Gastroesophageal sphincter (tissue), 4 donors: ENCODE data around the gene TSPAN5. TPM values are rescaled to one million over a fixed set of nuclear protein-coding genes. Genes with fewer than 3 reads are reported as not detected.

Experiments used
- ATAC-seq: fragments of 150-250 bp; one replicate; pipeline ENCODE4 v1.9.1; 2016; ENCODE audit warnings: mild to moderate bottlenecking, moderate library complexity
- H3K27ac ChIP-seq, 4 donors: fragments of 200-600 bp; sonication (generic) in 3 of 4; 1 replicate in 3 of 4; 2 replicates in 1 of 4; pipeline ENCODE4 v1.5.1; 2016 to 2019
- H3K27me3 ChIP-seq: fragments of 200-600 bp; sonication (generic); one replicate; pipeline ENCODE4 v1.5.1; 2019
- H3K36me3 ChIP-seq, 2 donors: fragments of 200-600 bp; sonication (generic); one replicate each; pipeline ENCODE4 v1.5.1; 2019; ENCODE audit warnings: control low read depth in 1 of 2
- H3K4me1 ChIP-seq, 3 donors: fragments of 200-600 bp; sonication (generic); 1 replicate in 2 of 3; 2 replicates in 1 of 3; pipeline ENCODE4 v1.5.1; 2016 to 2019; ENCODE audit warnings: control low read depth in 2 of 3
- H3K4me3 ChIP-seq, 2 donors: fragments of 200-600 bp; sonication (generic); one replicate each; pipeline ENCODE4 v1.5.1; 2019; ENCODE audit warnings: mild to moderate bottlenecking in 1 of 2, moderate library complexity in 1 of 2
- H3K9me3 ChIP-seq, 3 donors: fragments of 200-600 bp; sonication (generic); one replicate each; pipeline ENCODE4 v1.5.1; 2017 to 2019; ENCODE audit warnings: control low read depth in 2 of 3
- EP300 ChIP-seq: sonication (generic); formaldehyde crosslinking; IDR thresholded peaks from one replicate; pipeline ENCODE4 v1.6.1; 2017; ENCODE audit warnings: antibody characterized with exemption, mild to moderate bottlenecking
- POLR2A ChIP-seq, 2 donors: fragments of 450-650 bp; IDR thresholded peaks; one replicate each; pipeline ENCODE4 v1.6.1; 2017; ENCODE audit warnings: antibody characterized with exemption in 2 of 2, mild to moderate bottlenecking in 2 of 2, moderate library complexity in 1 of 2
- POLR2AphosphoS5 ChIP-seq: sonication (generic); formaldehyde crosslinking; IDR thresholded peaks from one replicate; pipeline ENCODE4 v1.6.1; 2017; ENCODE audit warnings: antibody characterized with exemption
- WGBS, 2 donors: methylation state at CpG; one replicate each; pipeline ENCODE4 v1.1.5; 2018; ENCODE audit warnings: low coverage in 1 of 2; 5-methylcytosine and 5-hydroxymethylcytosine counted together
- total RNA-seq, 4 donors: library from RNA; depleted of rRNA; stranded (reverse); fragments of >200 nt; gene quantifications; one replicate each; pipeline ENCODE4 v1.1.0, GENCODE V29; 2016
- TF ChIP-seq, protein P1 (sequence below), 4 experiments: fragments of 200-600 bp in 2 of 4; fragments of 450-650 bp in 2 of 4; sonication (generic) in 1 of 4; IDR thresholded peaks; one replicate each; pipeline ENCODE4 v1.5.1; 2017 to 2019; ENCODE audit warnings: antibody characterized with exemption in 4 of 4, mild to moderate bottlenecking in 2 of 4, moderate library complexity in 2 of 4

TSPAN5 gene
- total RNA-seq, 4 donors from 2014 or later: 9.8 to 14.0 (median 12.2) TPM

DNA sequence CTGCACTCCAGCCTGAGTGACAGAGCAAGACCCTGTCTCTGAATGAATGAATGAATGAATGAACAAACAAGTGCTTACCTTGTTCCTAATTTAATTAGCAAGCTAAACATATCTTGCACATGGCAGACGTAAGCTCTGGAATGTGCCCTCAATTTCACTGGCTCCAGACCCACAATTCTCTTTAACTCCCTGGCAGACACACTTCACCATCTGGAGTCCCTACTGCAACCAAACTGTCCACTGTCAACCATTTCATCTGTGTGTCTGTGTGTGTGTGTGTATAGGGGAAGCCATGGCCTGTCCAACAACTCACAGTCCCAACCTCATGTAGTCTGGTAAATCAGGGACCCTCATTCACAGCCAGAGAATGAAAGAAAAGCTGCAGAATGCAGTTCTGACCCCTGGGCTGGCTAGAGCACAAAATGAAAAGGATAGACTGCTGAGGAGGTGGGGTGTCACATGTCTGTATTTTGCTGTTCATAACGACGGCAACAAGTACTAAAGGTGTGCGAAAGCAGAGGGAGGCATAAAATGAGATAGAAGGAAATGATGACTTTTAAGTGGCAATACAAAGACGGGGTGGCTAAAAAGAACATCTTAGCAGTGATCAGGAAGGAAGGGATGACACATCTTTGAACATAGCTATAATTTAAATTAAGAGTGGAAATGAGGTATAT is 114.1 kb downstream of the TSPAN5 start:
- 83 to 87% methylated on average over 4 to 5 of the region's 5 CpGs for WGBS, 2 donors
- Histone ChIP-seq H3K27me3 (no peaks in the 10 kb centered on the region), H3K36me3 (no peaks in the 10 kb centered on the region), H3K4me3 (no peak overlapping the region), H3K27ac (no peak overlapping the region), H3K9me3 (no peaks in the 10 kb centered on the region), H3K4me1 (peaks cover 0 to 7% (median 4%) of the 10 kb centered on the region in 3 donors)
- no peak for ATAC-seq
- TF ChIP-seq, protein P1, sequence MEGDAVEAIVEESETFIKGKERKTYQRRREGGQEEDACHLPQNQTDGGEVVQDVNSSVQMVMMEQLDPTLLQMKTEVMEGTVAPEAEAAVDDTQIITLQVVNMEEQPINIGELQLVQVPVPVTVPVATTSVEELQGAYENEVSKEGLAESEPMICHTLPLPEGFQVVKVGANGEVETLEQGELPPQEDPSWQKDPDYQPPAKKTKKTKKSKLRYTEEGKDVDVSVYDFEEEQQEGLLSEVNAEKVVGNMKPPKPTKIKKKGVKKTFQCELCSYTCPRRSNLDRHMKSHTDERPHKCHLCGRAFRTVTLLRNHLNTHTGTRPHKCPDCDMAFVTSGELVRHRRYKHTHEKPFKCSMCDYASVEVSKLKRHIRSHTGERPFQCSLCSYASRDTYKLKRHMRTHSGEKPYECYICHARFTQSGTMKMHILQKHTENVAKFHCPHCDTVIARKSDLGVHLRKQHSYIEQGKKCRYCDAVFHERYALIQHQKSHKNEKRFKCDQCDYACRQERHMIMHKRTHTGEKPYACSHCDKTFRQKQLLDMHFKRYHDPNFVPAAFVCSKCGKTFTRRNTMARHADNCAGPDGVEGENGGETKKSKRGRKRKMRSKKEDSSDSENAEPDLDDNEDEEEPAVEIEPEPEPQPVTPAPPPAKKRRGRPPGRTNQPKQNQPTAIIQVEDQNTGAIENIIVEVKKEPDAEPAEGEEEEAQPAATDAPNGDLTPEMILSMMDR (IDR thresholded peaks at IDR 0.05): no peak
- no peak for TF ChIP-seq EP300
- no peak for TF ChIP-seq POLR2A (IDR thresholded peaks at IDR 0.05)
- no peak for TF ChIP-seq POLR2AphosphoS5

DNA sequence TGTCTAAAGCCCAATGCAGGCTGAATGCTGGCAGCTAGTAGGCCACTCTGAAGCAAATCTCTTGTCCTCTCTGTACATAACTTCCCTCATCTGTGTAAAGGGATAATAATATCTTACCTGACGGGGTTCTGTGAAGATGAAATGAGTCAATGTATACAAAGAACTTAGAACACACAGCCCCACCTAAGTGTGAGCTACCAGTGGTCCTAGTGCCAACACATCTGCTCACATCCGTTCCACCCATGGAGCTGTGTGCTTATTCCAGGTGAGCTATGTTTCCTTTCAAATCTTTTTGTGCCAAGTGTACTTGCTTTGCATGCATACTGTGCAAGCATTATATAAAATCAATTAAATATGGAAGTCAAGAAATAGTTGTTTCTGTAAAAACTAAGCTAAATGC is 116.4 kb downstream of the TSPAN5 start:
- no peak for ATAC-seq
- H3K27ac ChIP-seq: no peak overlapping the region
- H3K4me1 ChIP-seq: peaks cover 0 to 7% (median 4%) of the 10 kb centered on the region in 3 donors
- H3K36me3 ChIP-seq: no peaks in the 10 kb centered on the region
- no peaks in the 10 kb centered on the region for H3K9me3 ChIP-seq
- WGBS, 2 donors: 83 to 100% methylated on average over 2 of the region's 2 CpGs
- no peak overlapping the region for H3K4me3 ChIP-seq
- no peaks in the 10 kb centered on the region for H3K27me3 ChIP-seq
- TF ChIP-seq POLR2A (IDR thresholded peaks at IDR 0.05) (no peak), EP300 (no peak), POLR2AphosphoS5 (no peak)
- TF ChIP-seq, protein P1 (IDR thresholded peaks at IDR 0.05): no peak

DNA sequence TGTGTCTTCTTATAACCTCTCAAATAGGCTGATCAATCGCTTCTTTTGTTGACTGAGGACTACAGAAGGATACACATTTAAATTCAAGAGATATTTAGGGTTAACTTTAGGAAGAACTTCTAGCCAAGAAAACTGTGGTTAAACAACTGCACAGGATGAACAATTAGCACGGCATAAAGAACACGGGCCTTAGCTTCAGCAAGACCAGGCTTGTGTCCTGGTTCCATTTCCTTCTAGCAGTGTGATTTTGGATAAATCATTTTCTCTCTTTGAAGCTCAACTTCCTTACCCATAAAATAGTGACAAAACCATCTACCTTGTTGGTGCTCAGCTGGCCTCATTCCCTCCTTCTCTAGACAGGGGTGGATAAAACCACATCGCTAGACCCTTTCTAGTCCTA is 117.6 kb downstream of the TSPAN5 start:
- TF ChIP-seq EP300 (no peak), POLR2A (IDR thresholded peaks at IDR 0.05) (no peak), POLR2AphosphoS5 (no peak)
- TF ChIP-seq, protein P1 (IDR thresholded peaks at IDR 0.05): no peak
- no peaks in the 10 kb centered on the region for H3K36me3 ChIP-seq
- no peaks in the 10 kb centered on the region for H3K9me3 ChIP-seq
- ATAC-seq: no peak
- WGBS, 2 donors: 86 to 89% methylated on average over 4 of the region's 4 CpGs
- H3K27ac ChIP-seq: no peak overlapping the region
- H3K4me3 ChIP-seq: no peak overlapping the region
- H3K4me1 ChIP-seq: no peaks in the 10 kb centered on the region
- H3K27me3 ChIP-seq: no peaks in the 10 kb centered on the region

DNA sequence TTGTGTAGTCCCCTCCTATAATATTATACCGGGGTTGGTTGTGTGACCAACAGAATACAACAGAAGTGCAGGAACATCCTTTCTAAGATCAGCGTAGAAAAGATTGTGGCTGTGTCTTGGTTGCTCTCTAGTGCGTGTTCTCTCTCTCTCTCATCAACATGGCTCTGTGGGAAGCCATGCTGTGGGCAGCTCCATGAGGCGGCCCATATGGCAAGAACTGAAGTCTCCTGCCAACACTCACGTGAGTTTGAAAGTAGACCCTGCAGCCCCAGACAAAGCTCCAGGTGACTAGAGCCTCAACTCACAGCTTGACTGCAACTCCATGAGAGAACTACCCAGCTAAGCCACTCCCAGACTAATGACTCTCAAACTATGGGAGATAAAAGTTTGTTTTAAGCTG is 118.7 kb downstream of the TSPAN5 start:
- H3K4me1 ChIP-seq: no peaks in the 10 kb centered on the region
- no peak overlapping the region for H3K27ac ChIP-seq
- no peaks in the 10 kb centered on the region for H3K27me3 ChIP-seq
- no peak for ATAC-seq
- H3K36me3 ChIP-seq: no peaks in the 10 kb centered on the region
- WGBS, 2 donors: 100% methylated on average over 3 to 4 of the region's 5 CpGs
- TF ChIP-seq POLR2AphosphoS5 (no peak), POLR2A (IDR thresholded peaks at IDR 0.05) (no peak), EP300 (no peak)
- TF ChIP-seq, protein P1 (IDR thresholded peaks at IDR 0.05): no peak
- no peak overlapping the region for H3K4me3 ChIP-seq
- H3K9me3 ChIP-seq: no peaks in the 10 kb centered on the region

DNA sequence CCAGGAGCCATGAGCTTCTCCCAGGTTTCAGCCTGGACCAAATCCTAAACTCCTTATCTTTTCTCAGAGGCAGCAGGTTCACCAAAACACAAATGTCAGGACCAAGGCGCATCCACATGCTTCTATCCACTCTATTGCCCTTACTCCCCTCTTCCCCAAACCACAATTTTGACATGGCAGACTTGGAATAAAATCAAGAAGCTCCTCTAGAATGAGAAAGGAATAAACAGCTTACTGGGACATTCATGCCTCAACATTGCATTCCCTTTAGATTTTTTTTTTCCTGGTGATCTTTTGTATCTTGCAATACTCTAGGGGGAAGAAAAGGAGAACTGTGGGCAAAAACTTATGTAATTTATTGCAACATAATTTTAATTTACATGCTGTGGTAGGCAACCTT is 119.1 kb downstream of the TSPAN5 start:
- 100% methylated on average over 1 of the region's 1 CpG for whole genome bisulfite sequencing, 2 donors
- Histone ChIP-seq H3K4me1 (no peaks in the 10 kb centered on the region), H3K9me3 (no peaks in the 10 kb centered on the region), H3K4me3 (no peak overlapping the region), H3K27me3 (no peaks in the 10 kb centered on the region), H3K36me3 (no peaks in the 10 kb centered on the region), H3K27ac (no peak overlapping the region)
- ATAC-seq: no peak
- TF ChIP-seq POLR2AphosphoS5 (no peak), POLR2A (IDR thresholded peaks at IDR 0.05) (no peak), EP300 (no peak)
- TF ChIP-seq, protein P1 (IDR thresholded peaks at IDR 0.05): no peak
